Measurements from ENCODE around the gene PARN. TPM values are rescaled to one million over a fixed set of nuclear protein-coding genes. Genes with fewer than 3 reads are reported as not detected.

PARN gene
- total and polyA plus RNA-seq, 7 donors: 14.4 to 75.3 (median 33.6) TPM

GRCh38 chr16:14473488-14473887 is 156.6 kb downstream of the PARN start:
- intact Hi-C loops (cut with DNase I): no loop called here
- peaks cover 0 to 4% (median 0%) of the 10 kb centered on the region in 4 donors for H3K36me3 ChIP-seq
- no peaks in the 10 kb centered on the region for H3K27me3 ChIP-seq
- no peak overlapping the region for H3K27ac ChIP-seq
- TF ChIP-seq, protein P1, sequence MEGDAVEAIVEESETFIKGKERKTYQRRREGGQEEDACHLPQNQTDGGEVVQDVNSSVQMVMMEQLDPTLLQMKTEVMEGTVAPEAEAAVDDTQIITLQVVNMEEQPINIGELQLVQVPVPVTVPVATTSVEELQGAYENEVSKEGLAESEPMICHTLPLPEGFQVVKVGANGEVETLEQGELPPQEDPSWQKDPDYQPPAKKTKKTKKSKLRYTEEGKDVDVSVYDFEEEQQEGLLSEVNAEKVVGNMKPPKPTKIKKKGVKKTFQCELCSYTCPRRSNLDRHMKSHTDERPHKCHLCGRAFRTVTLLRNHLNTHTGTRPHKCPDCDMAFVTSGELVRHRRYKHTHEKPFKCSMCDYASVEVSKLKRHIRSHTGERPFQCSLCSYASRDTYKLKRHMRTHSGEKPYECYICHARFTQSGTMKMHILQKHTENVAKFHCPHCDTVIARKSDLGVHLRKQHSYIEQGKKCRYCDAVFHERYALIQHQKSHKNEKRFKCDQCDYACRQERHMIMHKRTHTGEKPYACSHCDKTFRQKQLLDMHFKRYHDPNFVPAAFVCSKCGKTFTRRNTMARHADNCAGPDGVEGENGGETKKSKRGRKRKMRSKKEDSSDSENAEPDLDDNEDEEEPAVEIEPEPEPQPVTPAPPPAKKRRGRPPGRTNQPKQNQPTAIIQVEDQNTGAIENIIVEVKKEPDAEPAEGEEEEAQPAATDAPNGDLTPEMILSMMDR (IDR thresholded peaks at IDR 0.05): no peak
- TF ChIP-seq POLR2A (IDR thresholded peaks at IDR 0.05): no peak
- no peak for TF ChIP-seq POLR2AphosphoS5 (IDR thresholded peaks at IDR 0.05)
- TF ChIP-seq EP300 (IDR thresholded peaks at IDR 0.05): no peak
- H3K4me1 ChIP-seq: no peaks in the 10 kb centered on the region
- H3K9me3 ChIP-seq: no peaks in the 10 kb centered on the region
- no peak overlapping the region for H3K4me3 ChIP-seq
- DNase-seq: no peak
- WGBS, 2 donors: 94 to 97% methylated on average over 5 of the region's 5 CpGs

- no peaks in the 10 kb centered on the region for H3K4me1 ChIP-seq
- WGBS, 2 donors: 98 to 100% methylated on average over 2 of the region's 2 CpGs
- H3K27me3 ChIP-seq: no peaks in the 10 kb centered on the region
- no peaks in the 10 kb centered on the region for H3K9me3 ChIP-seq
- no peak for DNase-seq
- TF ChIP-seq, protein P1 (IDR thresholded peaks at IDR 0.05): no peak
- TF ChIP-seq POLR2A (IDR thresholded peaks at IDR 0.05) (no peak), EP300 (IDR thresholded peaks at IDR 0.05) (no peak), POLR2AphosphoS5 (IDR thresholded peaks at IDR 0.05) (no peak)
- no peaks in the 10 kb centered on the region for H3K36me3 ChIP-seq
- intact Hi-C loops (cut with DNase I): no loop called here
- no peak overlapping the region for H3K27ac ChIP-seq
- no peak overlapping the region for H3K4me3 ChIP-seq
Observed at GRCh38 chr16:14472357-14472756, 157.7 kb downstream of the PARN start.

DNA sequence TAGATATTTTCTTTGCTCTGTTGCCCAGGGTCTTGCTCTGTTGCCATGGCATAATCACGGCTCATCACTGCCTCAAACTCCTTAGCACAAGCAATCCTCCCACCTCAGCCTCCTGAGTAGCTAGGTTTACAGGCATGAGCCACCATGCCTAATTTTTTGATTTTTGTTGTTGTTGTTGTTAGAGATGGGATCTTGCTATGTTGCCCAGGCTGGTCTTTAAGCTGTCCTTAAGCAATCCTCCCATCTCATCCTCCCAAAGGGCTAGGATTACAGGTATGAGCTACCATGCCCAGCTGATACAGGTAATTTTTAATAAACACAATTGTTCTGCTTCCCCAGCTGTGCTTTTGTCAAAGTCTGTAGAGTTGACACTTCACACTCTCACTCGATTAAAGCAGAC is 159.3 kb downstream of the PARN start:
- 95 to 96% methylated on average over 2 of the region's 2 CpGs for WGBS, 2 donors
- no peak for TF ChIP-seq POLR2A (IDR thresholded peaks at IDR 0.05)
- TF ChIP-seq POLR2AphosphoS5 (IDR thresholded peaks at IDR 0.05): no peak
- TF ChIP-seq, protein P1 (IDR thresholded peaks at IDR 0.05): no peak
- TF ChIP-seq EP300 (IDR thresholded peaks at IDR 0.05): no peak
- intact Hi-C loops (cut with DNase I): no loop called here

GRCh38 chr16:14465799-14466198 is 164.3 kb downstream of the PARN start:
- peaks cover 0 to 7% (median 2%) of the 10 kb centered on the region in 4 donors for H3K9me3 ChIP-seq
- H3K36me3 ChIP-seq: no peaks in the 10 kb centered on the region
- intact Hi-C loops (cut with DNase I): no loop called here
- WGBS, 2 donors: 97 to 99% methylated on average over 3 of the region's 3 CpGs
- no peak overlapping the region for H3K27ac ChIP-seq
- no peaks in the 10 kb centered on the region for H3K4me1 ChIP-seq
- no peak overlapping the region for H3K4me3 ChIP-seq
- no peak for TF ChIP-seq POLR2A (IDR thresholded peaks at IDR 0.05)
- no peak for TF ChIP-seq POLR2AphosphoS5 (IDR thresholded peaks at IDR 0.05)
- TF ChIP-seq, protein P1 (IDR thresholded peaks at IDR 0.05): no peak
- TF ChIP-seq EP300 (IDR thresholded peaks at IDR 0.05): no peak
- no peaks in the 10 kb centered on the region for H3K27me3 ChIP-seq
- no peak for DNase-seq

More for the DNA sequence above, 159.3 kb downstream of the PARN start:
- Histone ChIP-seq H3K9me3 (no peaks in the 10 kb centered on the region), H3K27me3 (no peaks in the 10 kb centered on the region), H3K27ac (no peak overlapping the region), H3K36me3 (no peaks in the 10 kb centered on the region), H3K4me1 (no peaks in the 10 kb centered on the region), H3K4me3 (no peak overlapping the region)
- DNase-seq: no peak

GRCh38 chr16:14464796-14465195 is 165.3 kb downstream of the PARN start:
- WGBS, 2 donors: 96 to 97% methylated on average over 2 of the region's 2 CpGs
- intact Hi-C loops (cut with DNase I): no loop called here

More at GRCh38 chr16:14464796-14465195, 165.3 kb downstream of the PARN start:
- no peak overlapping the region for H3K4me3 ChIP-seq
- H3K27ac ChIP-seq: no peak overlapping the region
- no peak for DNase-seq
- H3K4me1 ChIP-seq: no peaks in the 10 kb centered on the region
- H3K36me3 ChIP-seq: no peaks in the 10 kb centered on the region
- TF ChIP-seq POLR2A (IDR thresholded peaks at IDR 0.05): no peak
- no peak for TF ChIP-seq POLR2AphosphoS5 (IDR thresholded peaks at IDR 0.05)
- no peak for TF ChIP-seq EP300 (IDR thresholded peaks at IDR 0.05)
- TF ChIP-seq, protein P1 (IDR thresholded peaks at IDR 0.05): no peak
- H3K27me3 ChIP-seq: no peaks in the 10 kb centered on the region
- H3K9me3 ChIP-seq: peaks cover 0 to 7% (median 2%) of the 10 kb centered on the region in 4 donors

All from sigmoid colon (tissue), 7 donors.